ENCODE results near the gene TMPRSS3. TPM values are rescaled to one million over a fixed set of nuclear protein-coding genes. Genes with fewer than 3 reads are reported as not detected.

TMPRSS3 gene
- total and polyA plus RNA-seq, 9 of the 15 experiments (the other 6 are each of a cell fraction or from before 2014, with no cell fraction given): 0.07 TPM; not detected in 8

GRCh38 chr21:42440187-42440792 is 44.4 kb upstream of the TMPRSS3 start:
- no peak for DNase-seq (ENCODE audit: extremely low read depth in 1 of 4, low spot score in 3 of 4)
- WGBS (ENCODE audit: insufficient coverage, low coverage, missing lambda C conversion rate): 31% methylated on average over 12 of the region's 12 CpGs
- H3K27ac ChIP-seq (ENCODE audit: extremely low read depth, low read depth, low read length): no peak overlapping the region
- ChIA-PET CTCF (ENCODE audit: low intra/inter-chr PET ratio) (no interaction called here), POLR2A (no interaction called here)
- H3K79me2 ChIP-seq (ENCODE audit: control insufficient read depth, insufficient read depth, low read length): no peaks in the 10 kb centered on the region
- in situ Hi-C loops (cut with MboI) (loop anchor here (10.0 kb wide), 1 partner anchor 125 kb away; the partner anchor contains the start of gene TFF3), intact Hi-C loops (cut with micrococcal nuclease) (no loop called here)
- no peak overlapping the region for H3K4me3 ChIP-seq
- H3K36me3 ChIP-seq (ENCODE audit: control insufficient read depth, insufficient read depth, low read length): no peaks in the 10 kb centered on the region
- H3K4me1 ChIP-seq (replicated peaks in 1 of 2; ENCODE audit: control insufficient read depth in 2 of 2, insufficient read depth in 2 of 2, low read length in 2 of 2): peaks cover 0 to 5% of the 10 kb centered on the region in 2 experiments; a peak in 1 of 5 replicates
- ATAC-seq: no peak
- FAIRE-seq: no peak
- no peak for TF ChIP-seq TCF7L2 (IDR thresholded peaks at IDR 0.05; ENCODE audit: low read depth, low read length)
- no peak for TF ChIP-seq PHTF2 (CRISPR knock-in tag; IDR thresholded peaks at IDR 0.05)
- no peak for TF ChIP-seq ZNF143 (CRISPR knock-in tag; IDR thresholded peaks at IDR 0.05)
- no peak for TF ChIP-seq NCOA4 (IDR thresholded peaks at IDR 0.05; ENCODE audit: partially characterized antibody)
- TF ChIP-seq ZNF12 (CRISPR knock-in tag; IDR thresholded peaks at IDR 0.05): no peak
- no peak for TF ChIP-seq MLLT1 (IDR thresholded peaks at IDR 0.05)
- no peak for TF ChIP-seq ZNF707 (CRISPR knock-in tag; conservative IDR thresholded peaks at IDR 0.05)
- TF ChIP-seq ZBTB8A (IDR thresholded peaks at IDR 0.05; ENCODE audit: partially characterized antibody): no peak
- no peak for TF ChIP-seq LEF1 (IDR thresholded peaks at IDR 0.05)
- no peaks in the 10 kb centered on the region for H3K9me3 ChIP-seq (replicated peaks; ENCODE audit: control insufficient read depth, insufficient read depth, low read depth, low read length)
- BruUV-seq (replicated peaks): no TSS peak
- no peak overlapping the region for H3K9ac ChIP-seq (ENCODE audit: insufficient read depth in 1 of 2, low read depth in 2 of 2, low read length in 2 of 2)
- H3K27me3 ChIP-seq (ENCODE audit: control insufficient read depth in 2 of 2, insufficient read depth in 2 of 2, low read length in 2 of 2): peaks cover 2 to 14% of the 10 kb centered on the region in 2 experiments; a peak in 3 of 5 replicates
- no peak overlapping the region for H2AFZ ChIP-seq (ENCODE audit: low read depth, low read length)
- peaks cover 3% of the 10 kb centered on the region; the same call in 1 of the 2 replicates for H4K20me1 ChIP-seq (replicated peaks; ENCODE audit: control insufficient read depth, insufficient read depth, low read length)
- no peak overlapping the region for H3K4me2 ChIP-seq (ENCODE audit: insufficient read depth, low read length)
- no peaks in the 10 kb centered on the region for H3K9me1 ChIP-seq (ENCODE audit: control insufficient read depth, insufficient read depth, low read length)
